SU-DHL-6 (cell line): Measurements from ENCODE around the gene FDX2.

Experiments
- CTCF ChIP-seq: fragments of 200-600 bp; sonication (generic); IDR thresholded peaks from one replicate; pipeline ENCODE4 v1.5.1; 2017; ENCODE audit warnings: antibody characterized with exemption, mild to moderate bottlenecking, low read length, moderate library complexity; ENCODE audit not compliant: insufficient read depth, poor library complexity, severe bottlenecking
- EZH2phosphoT487 ChIP-seq: fragments of 200-600 bp; sonication (generic), shearing (Covaris generic); conservative IDR thresholded peaks from 2 replicates; pipeline ENCODE4 v1.6.1; 2018; ENCODE audit warnings: mild to moderate bottlenecking, antibody characterized with exemption, low read length, moderate library complexity, mixed read lengths

DNA sequence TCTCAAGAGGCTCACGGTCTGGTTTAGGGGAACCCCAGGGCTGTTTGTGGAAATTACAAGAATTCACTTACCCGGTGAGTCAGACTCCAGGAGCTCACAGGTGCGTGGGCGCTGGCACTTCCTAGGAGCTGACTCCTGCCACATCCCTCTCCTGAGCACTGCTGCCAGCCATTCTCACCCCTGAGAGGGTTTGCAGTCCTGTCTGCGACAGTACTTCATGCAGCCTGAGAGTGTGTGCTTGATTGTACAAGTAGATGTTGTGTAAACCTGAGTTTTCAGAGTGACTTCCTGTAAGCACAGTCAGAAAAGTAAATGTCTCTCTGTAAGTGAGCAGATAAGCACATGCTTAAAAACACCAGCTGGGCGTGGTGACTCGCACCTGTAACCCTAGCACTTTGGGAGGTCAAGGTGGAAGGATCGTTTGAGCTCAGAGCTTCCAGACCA lies 55.7 kb downstream of the FDX2 start:
- no peak for TF ChIP-seq CTCF
- no peak for TF ChIP-seq EZH2phosphoT487
